Right hindlimb (tissue), 1 donor: ENCODE measurements around the gene PTPRT.

ENCODE experiments used
- DNase-seq: peaks from one replicate; pipeline ENCODE4 v3.0.0-alpha.2; 2018

PTPRT gene

GRCh38 chr20:42441196-42441863 is 748.4 kb downstream of the PTPRT start:
- DNase-seq = no peak

DNA sequence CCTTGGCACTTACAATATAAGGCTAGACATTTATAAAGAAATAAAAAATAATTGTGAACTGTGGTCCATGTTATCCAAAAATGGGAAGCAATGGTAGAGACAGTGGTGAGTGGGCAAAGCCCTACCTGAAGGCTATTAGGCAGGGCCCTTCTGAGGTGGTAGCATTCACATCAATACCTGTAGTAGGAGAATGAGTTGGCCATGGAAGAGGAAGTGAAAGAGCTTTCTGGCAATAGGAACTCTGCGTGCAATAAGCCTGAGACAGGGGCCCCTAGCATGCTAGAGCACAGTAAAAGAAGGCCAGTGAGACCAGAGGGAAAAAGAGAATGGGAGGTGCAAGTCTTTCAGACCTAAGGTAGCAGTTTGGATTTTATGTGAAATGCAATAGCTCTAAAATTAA is 754.5 kb downstream of the PTPRT start:
- DNase-seq = no peak

- no peak for DNase-seq
These were observed 757.0 kb downstream of the PTPRT start for GRCh38 chr20:42432496-42433334.

DNA sequence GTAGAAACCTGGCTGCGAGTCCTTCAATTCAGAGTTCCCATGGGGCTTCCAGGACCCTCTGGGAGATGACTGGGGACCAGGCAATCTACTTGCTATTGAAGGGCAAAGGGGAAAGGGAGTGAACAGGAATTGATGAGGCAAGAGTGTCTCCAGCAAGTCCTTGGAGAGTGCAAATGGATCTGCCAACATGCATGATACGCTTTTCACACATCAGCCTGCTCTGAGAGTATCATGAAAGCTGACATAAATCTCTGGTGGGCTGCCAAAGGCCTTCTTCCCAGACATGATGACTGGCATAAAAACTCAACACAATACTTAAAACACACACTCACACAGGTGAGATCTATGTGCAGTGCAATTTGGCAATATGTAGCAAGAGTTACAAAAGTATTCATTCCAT is 759.1 kb downstream of the PTPRT start:
- no peak for DNase-seq

DNA sequence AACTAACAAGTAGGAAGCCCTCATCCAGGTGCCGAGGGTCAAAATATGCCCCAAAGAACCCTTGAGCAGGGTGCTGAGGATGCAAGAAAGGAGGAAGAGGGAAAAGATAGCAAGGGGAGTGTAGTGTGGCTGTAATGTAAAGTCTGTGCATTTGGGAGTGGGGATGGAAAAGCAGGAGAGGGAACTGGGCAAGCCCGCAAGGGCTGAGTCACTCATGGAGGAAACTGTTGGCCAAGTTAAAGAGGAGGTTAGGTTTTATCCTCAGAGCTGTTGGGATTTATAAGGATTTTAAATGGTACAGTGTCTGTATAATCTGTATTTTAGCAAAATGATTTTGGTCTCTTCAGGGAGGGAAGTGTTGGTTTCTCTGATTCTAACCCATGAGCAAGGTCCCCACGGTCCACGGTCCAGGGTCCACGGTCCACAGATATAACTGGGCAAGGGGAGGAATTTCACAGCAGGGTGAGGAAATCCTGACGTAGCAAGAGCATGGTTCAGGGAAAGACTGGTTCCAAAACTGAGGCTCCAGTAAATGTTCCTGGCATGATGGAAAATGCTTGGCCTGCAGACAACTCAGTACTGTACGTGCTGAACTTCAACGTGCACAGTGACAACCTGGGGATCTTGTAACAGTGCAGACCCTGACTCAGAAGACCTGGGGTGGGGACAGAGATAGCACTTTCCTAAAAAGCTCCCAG is 759.8 kb downstream of the PTPRT start:
- peak; percentile 43 for DNase-seq

- no peak for DNase-seq
These were observed 769.7 kb downstream of the PTPRT start for GRCh38 chr20:42419814-42420532.

- DNase-seq = no peak
These were observed 782.9 kb downstream of the PTPRT start for GRCh38 chr20:42406826-42407225.

DNA sequence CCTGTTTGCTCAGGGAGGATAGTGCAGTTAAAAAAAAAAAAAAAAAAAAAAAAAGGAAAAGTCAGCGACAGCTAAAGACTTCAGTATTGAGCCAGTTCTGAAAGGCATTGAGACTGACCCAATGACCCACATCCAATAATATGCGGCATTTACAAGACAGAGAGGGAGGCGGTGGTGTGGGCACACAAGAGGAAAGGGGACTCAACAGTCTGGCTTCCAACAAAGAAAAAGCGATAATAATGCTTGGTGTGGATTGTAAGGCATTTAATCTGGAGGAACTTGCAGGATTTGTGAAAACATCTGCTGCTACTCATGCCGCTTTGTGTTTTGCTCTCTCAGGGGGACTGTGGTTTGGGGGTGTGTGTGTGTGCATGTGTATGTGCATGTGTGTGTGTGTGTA is 787.3 kb downstream of the PTPRT start:
- DNase-seq = no peak

DNA sequence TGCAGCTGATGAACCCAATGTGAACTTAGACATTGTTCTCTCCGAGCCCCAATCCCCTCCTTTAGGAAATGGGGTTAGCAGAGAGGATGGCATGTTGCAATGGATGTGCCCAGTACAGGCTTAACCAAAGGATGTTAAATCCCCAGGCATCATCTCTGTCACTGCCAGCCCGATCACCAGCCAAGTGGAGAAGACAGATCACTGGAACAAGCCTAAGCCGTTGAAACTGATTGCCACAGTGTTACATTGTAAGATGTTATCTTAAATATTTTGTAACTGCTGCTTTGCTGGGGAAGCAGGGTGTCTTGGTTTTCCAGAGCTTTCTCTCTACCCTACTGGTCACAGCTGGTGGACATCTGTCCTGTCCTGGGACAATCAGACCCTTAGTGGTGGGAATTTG is 788.1 kb downstream of the PTPRT start:
- no peak for DNase-seq

DNA sequence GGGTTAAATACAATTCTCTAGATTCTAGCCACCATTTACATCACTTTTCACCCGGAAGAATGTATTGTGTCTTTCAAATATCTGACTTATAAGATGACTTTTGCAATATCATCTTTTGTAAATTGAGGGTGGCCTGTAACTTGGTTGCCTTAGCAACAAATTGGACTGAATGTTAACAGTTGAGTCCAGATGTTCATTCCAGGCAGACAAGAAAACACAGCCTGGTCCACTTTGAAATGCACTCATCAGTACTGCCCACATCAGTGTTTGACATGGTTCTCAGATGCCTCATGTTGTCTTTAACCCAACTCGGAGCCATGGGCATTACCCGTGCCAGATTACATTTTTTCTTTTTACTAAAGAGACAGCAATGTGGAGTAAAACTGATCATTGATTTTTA is 789.9 kb downstream of the PTPRT start:
- no peak for DNase-seq

DNA sequence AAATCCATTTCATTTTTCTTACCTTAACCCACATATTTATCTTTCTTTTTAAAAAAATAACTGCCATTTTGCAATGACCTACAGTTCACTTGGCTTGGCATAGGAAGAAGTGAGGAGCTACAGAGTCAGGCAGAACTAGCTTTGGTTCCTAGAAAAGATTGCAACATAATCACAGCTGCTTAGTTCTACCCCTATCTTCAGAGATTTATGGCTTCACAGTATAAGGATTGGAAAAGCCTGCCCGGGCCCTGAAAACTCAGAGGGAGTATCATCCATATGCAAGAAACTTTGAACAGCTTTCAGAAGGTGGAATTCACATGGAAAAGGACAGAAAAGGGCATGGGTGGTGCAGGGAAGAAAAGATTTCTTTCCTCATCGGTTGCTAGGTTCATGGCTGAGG is 797.3 kb downstream of the PTPRT start:
- DNase-seq = peak; percentile 21

- DNase-seq = no peak
These were observed 797.9 kb downstream of the PTPRT start for GRCh38 chr20:42391807-42392206.

DNA sequence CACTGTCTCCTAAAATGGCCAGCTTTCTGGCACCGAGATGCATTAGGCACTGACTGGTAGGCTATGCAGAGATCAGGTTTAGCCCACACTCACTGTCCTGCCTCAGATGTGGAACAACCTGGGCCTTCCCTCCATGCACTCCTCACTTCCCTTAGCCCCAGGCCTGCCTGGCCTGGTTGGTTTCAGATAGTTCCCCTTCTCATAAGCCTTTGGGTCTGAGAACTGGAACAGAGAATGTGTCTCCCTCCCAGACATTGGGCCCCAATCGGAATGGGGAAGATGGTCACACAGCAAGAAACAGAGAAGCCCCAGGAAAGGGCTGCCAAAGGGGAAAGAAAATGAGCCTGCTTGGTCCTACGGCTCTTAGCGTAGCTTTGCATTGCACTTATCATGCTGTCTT is 809.4 kb downstream of the PTPRT start:
- DNase-seq = no peak

DNA sequence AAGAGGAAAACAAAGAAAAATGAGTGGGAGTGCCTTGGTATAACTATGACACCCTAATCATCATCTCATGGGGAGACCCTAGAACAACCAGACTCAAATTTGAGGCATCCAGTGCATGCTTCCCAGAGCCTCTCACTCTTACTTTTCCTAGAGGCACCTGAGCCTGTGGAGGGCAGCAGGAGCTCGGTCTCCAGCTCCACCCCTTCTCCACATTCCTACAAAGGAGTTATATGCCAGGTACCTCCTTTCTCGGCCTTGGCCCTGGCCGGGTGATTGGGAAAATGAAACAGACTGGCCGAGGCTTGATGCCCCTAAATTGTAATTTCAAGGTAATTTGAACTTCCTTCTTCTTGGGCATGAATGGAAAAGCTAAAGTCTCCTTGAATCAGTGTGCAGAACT is 810.3 kb downstream of the PTPRT start:
- no peak for DNase-seq

DNA sequence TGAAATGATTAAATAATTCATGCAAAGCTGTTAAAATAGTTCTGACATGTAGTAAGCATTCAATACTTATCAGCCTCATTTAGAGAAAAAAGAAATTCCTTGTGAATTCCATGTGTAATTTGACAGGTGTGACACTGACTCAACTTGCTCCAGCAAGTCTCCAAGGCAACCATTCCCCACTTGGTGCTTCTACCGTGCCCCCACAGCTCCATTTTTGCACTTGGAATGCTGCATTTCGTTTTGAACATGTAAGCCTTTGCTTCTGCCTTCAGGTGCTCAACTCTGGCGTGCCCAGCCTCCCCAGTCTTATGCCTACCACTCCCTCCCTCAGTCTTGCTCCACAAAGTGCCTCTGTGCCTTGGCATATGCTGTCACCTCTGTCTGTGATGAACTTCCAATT is 810.9 kb downstream of the PTPRT start:
- DNase-seq = no peak

GRCh38 chr20:42376131-42376530 is 813.6 kb downstream of the PTPRT start:
- DNase-seq = no peak

- no peak for DNase-seq
These were observed 816.7 kb downstream of the PTPRT start for GRCh38 chr20:42373049-42373448.

GRCh38 chr20:42370075-42370474 is 819.6 kb downstream of the PTPRT start:
- DNase-seq = no peak

GRCh38 chr20:42368910-42369309 is 820.8 kb downstream of the PTPRT start:
- DNase-seq = no peak

- no peak for DNase-seq
These were observed 823.1 kb downstream of the PTPRT start for GRCh38 chr20:42366626-42367025.

DNA sequence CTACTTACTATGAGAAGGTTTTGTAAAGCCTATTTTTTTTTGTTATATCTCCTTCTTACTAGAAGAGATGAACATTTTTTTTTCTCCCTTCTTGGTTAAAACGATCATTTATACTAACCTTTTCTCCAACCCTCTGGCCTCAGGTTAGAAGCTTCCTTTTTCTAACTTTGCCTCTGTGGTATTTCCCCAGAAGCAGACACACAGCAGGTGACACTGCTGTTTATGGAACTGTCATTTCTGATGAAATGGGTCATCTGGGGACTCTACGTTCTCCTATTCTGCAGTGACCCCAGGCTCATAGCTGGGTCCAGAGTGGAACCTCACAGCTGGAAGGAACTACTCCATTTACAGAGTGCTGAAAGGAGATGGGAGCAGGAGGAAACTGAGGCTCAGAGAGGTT is 825.3 kb downstream of the PTPRT start:
- DNase-seq = no peak

GRCh38 chr20:42361402-42361970 is 828.2 kb downstream of the PTPRT start:
- DNase-seq = no peak

- no peak for DNase-seq
These were observed 829.1 kb downstream of the PTPRT start for GRCh38 chr20:42360621-42361020.
